ENCODE results near the gene SLCO1A2.

DNA sequence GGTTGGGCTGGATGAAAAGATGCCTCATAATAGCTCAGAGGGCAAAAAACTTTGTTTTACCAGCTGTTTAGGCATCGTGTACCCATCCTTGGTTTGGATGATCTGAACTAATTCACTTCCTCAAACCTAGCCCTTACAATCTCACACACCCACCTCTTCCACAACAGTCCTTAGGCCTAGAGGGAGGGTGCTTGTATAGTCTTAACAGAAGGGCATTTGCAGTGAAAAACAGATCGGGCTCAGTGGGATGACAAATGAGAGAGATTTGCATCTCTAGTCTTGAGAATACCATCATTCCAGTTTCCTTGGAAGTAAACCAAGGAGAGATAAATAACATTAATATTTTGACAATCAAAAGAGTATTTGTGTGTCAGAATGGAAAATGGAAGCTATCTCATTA lies 11.0 kb downstream of the SLCO1A2 start:
- no peak for TF ChIP-seq CTCF (IDR thresholded peaks at IDR 0.05)
- no peak for TF ChIP-seq POLR2A (IDR thresholded peaks at IDR 0.05)
